GM12873 (cell line): ENCODE measurements around the gene OR51T1.

Experiments used
- CTCF ChIP-seq: IDR thresholded peaks from 2 replicates; pipeline ENCODE4 v1.5.1; 2012; ENCODE audit warnings: low read depth, mild to moderate bottlenecking, moderate library complexity, low read length, control low read depth; ENCODE audit not compliant: insufficient read depth; ENCODE audit errors: missing control alignments

The OR51T1 gene

DNA sequence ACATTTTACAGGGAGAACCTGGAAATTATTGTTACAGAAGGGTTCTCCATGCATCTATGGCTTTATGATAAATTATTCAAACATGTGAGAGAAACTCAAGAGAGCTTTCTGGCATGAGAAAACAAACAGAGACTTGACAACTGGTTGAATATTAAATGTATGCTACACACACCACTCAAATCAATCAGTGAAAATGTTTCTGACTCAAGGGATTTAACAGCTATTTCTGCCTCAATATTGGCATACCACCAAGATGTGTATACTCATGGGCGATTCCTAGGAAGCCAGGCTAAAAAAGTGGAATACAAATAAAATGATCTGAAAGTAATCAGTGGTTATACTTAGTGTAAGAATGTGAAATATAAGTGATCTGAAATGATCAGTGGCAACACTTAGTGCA lies 15.8 kb upstream of the OR51T1 start:
- TF ChIP-seq CTCF = no peak

DNA sequence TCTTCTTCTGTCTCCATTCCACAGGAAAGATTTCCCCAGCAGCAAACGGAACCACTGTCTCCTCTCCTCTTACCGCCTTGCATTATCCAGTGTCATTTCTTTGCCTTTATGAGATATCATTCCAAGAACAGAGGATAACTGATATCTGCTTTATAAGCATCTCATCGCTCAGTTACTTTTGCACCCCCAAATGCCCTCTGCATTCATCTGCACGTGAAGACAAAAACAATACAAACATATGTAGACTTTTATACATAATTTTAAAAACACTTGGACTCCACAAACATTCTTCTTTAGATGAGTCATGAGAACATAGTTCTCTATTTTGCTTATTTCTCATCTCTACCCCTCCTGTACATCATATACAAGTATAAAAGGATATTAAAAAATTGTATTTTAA lies 512 bp upstream of the OR51T1 start:
- no peak for TF ChIP-seq CTCF

DNA sequence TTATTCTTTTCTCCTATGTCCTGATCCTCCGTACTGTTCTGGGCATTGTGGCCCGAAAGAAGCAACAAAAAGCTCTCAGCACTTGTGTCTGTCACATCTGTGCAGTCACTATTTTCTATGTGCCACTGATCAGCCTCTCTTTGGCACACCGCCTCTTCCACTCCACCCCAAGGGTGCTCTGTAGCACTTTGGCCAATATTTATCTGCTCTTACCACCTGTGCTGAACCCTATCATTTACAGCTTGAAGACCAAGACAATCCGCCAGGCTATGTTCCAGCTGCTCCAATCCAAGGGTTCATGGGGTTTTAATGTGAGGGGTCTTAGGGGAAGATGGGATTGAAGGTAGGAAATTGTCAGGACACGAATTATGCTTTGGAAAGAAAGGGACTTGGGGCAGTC lies 843 bp downstream of the OR51T1 start:
- TF ChIP-seq CTCF = no peak

DNA sequence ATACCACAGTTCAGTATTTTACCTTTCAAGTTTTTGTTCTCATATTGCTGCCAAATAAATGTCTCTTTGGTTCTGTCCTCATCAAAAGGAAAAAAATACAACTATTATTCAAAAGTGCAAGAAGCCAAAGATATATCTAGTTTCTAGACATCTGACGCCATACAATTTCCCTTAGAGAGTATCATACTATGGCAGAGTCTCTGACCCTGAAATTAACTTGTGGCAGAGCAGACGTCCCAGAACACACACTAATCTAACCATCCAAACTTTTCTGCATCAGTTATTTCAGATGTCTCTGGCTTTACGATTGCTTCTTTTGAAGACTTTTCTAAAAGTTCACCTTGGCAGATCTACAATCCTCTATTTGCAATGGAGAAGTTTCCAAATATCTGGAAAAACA lies 2.7 kb downstream of the OR51T1 start:
- no peak for TF ChIP-seq CTCF

DNA sequence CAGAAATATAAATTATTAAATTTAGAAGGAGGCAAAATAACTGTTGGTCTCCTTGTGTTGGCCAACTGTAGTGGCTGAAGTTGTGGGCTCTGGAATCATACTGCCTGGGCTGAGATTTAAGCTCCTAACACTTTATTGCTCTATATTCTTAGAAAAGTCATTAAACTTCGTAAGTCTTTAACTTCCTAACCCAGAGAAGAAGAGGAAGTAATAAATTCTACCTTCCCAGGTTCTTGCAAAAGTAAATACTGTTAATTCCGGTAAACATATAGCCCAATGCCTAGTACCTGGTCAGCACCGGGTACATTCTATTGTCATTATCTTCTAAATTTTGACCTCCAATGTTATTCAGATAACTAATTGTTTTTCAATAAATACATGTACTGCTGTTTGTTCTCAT lies 4.5 kb downstream of the OR51T1 start:
- no peak for TF ChIP-seq CTCF

- TF ChIP-seq CTCF = no peak
Observed at GRCh38 chr11:4887591-4887990, 5.9 kb downstream of the OR51T1 start.

DNA sequence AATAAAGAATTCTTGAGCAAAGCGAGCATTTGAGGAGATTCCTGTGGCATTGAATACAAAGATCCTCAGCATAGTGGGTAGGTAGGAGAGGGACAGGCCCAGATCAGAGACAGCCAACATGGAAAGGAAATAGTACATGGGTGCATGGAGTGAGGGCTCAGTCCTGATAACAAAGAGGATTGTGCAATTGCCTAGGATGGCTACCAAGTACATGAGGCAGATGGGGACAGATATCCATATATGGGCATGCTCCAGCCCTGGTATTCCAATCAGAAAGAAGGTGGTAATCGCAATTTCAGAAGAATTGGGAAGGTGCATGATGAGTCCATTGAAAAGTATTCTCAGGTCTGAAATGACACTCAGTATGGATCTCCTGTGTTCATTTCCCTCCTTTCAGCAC lies 8.6 kb downstream of the OR51T1 start:
- no peak for TF ChIP-seq CTCF
